GM12878 (cell line): ENCODE data around the gene TTLL8. TPM values are rescaled to one million over a fixed set of nuclear protein-coding genes. Genes with fewer than 3 reads are reported as not detected.

Experiments
- E4F1 ChIP-seq: fragments of 450-650 bp; IDR thresholded peaks from 2 replicates; pipeline ENCODE4 v1.6.1; 2018; ENCODE audit warnings: borderline replicate concordance, mild to moderate bottlenecking; ENCODE audit not compliant: partially characterized antibody
- ELK1 ChIP-seq: IDR thresholded peaks from 2 replicates; pipeline ENCODE4 v1.6.1; 2012; ENCODE audit warnings: low read depth, low read length, improper control_type of control experiment
- ETV6 ChIP-seq, 2 experiments: fragments of 450-650 bp in 1 of 2; IDR thresholded peaks in 1 of 2; conservative IDR thresholded peaks in 1 of 2; 2 replicates each; pipeline ENCODE4 v1.6.1; 2014; ENCODE audit warnings: antibody characterized with exemption in 1 of 2, borderline replicate concordance in 1 of 2, low read depth in 1 of 2, mild to moderate bottlenecking in 1 of 2, moderate library complexity in 1 of 2
- EZH2 ChIP-seq: IDR thresholded peaks from 2 replicates; pipeline ENCODE4 v1.6.1; 2012; ENCODE audit warnings: low read depth, mild to moderate bottlenecking, control low read depth, inconsistent platforms, low read length, borderline replicate concordance; ENCODE audit not compliant: control insufficient read depth
- FOS ChIP-seq: IDR thresholded peaks from 3 replicates; pipeline ENCODE4 v1.6.1; 2011; ENCODE audit warnings: borderline replicate concordance; ENCODE audit not compliant: insufficient read length; ENCODE audit errors: extremely low read depth
- KDM1A ChIP-seq: fragments of 200-600 bp; sonication (generic); IDR thresholded peaks from 2 replicates; pipeline ENCODE4 v1.6.1; 2016; ENCODE audit warnings: borderline replicate concordance
- KLF5 ChIP-seq: fragments of 450-650 bp; IDR thresholded peaks from 2 replicates; pipeline ENCODE4 v1.6.1; 2014; ENCODE audit warnings: mild to moderate bottlenecking; ENCODE audit not compliant: partially characterized antibody
- MXI1 ChIP-seq: fragments of 150-350 bp; IDR thresholded peaks from 2 replicates; pipeline ENCODE4 v1.6.1; 2011; ENCODE audit warnings: low read depth, mild to moderate bottlenecking, inconsistent platforms, low read length, improper control_type of control experiment
- NFIC ChIP-seq: IDR thresholded peaks from 2 replicates; pipeline ENCODE4 v1.6.1; 2012; ENCODE audit warnings: low read depth, mild to moderate bottlenecking, inconsistent platforms, low read length, moderate library complexity
- RAD51 ChIP-seq: fragments of 450-650 bp; IDR thresholded peaks from 2 replicates; pipeline ENCODE4 v1.6.1; 2016; ENCODE audit warnings: moderate library complexity, mild to moderate bottlenecking, inconsistent platforms
- SMC3 ChIP-seq: IDR thresholded peaks from 2 replicates; pipeline ENCODE4 v1.6.1; 2011; ENCODE audit warnings: low read length, improper control_type of control experiment, borderline replicate concordance
- WRNIP1 ChIP-seq: IDR thresholded peaks from 2 replicates; pipeline ENCODE4 v1.6.1; 2011; ENCODE audit warnings: low read depth, low read length, improper control_type of control experiment, borderline replicate concordance
- polyA plus RNA-seq, 11 experiments: library from polyadenylated mRNA; depleted of rRNA in 4 of 11; unstranded in 6 of 11; stranded (reverse) in 5 of 11; fragments of >200 nt; fragmentation: Nextera tagmentation in 4 of 11; fragmentation: Illumina TruSeq in 1 of 11; extraction: Ambion mirVana in 4 of 11; extraction: Trizol in 1 of 11; gene quantifications; 1 replicate in 1 of 11; 2 replicates in 10 of 11; pipeline versions ENCODE4 v1.2.1 to v1.2.3, GENCODE V29; 2011 to 2016; ENCODE audit warnings: inconsistent platforms in 2 of 11, missing spikeins in 2 of 11, low read depth in 1 of 11
- total RNA-seq, 4 experiments: library from RNA; depleted of rRNA in 3 of 4; stranded (reverse); fragments of >200 nt in 3 of 4; fragmentation: Illumina TruSeq in 1 of 4; extraction: Trizol in 1 of 4; gene quantifications; 2 replicates each; pipeline versions ENCODE4 v1.2.1 to v1.2.3, GENCODE V29; 2013 to 2021

TTLL8 gene
- total and polyA plus RNA-seq, 10 of the 15 experiments (the other 5 are each of a cell fraction or from before 2014, with no cell fraction given), result not detected

GRCh38 chr22:49976439-49977175 lies 81.5 kb downstream of the TTLL8 start (continued):
- TF ChIP-seq EZH2 (no peak), ETV6 (conservative IDR thresholded peaks at IDR 0.05 in 1 of 2, IDR thresholded peaks at IDR 0.05 in 1 of 2; ENCODE audit: borderline replicate concordance in 1 of 2, low read depth in 1 of 2) (0 out of 4 replicates have a peak, but pooled peaks of 1 of the 2 experiments have one; percentile 56), KDM1A (no peak), FOS (no peak), MXI1 (no peak), RAD51 (peak; percentile 41; the same call in 1 of the 2 replicates), ELK1 (peak; percentile 95), WRNIP1 (no peak), KLF5 (no peak), NFIC (peak; percentile 53; the same call in 1 of the 2 replicates), E4F1 (peak; percentile 38), SMC3 (no peak)
